Measurements from ENCODE around the gene INCA1.

DNA sequence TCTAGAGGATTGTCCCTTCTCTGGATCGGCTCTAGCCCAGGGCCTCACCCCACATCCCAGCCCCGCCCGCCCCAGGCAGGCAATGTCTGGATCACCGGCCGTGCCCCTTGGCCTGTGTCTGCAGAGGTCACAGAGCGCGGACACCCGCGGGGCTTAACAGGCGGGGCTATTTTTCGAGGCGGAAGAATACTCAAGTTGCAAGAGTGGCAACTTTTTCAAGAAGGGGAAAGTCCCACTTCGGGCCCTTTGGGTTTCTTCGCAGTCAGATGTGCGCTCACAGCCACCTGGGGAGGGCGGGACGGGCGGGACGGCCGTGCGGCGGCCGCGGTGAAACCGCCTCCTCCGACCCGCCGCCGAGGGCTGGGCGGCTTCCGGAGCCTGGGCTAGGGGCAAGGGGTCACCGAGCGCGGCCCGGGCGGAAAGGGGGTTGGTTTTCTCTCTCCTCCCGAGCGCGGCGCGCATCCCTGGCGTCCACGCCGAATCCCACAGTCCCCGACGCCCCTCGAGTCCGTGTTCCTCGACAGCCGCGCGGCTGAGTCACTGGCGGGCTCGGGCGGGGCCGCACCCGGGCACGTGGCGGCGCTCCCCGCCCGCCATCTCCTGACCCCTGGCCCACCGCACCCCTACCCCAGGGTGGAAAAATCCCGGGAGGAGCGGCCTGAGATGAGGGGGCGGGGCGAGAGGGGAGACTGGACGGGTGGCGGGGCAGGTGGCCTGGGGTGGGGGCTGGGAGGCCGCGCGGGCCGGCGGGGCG lies 47.8 kb downstream of the INCA1 start:
- TF ChIP-seq, protein P1, sequence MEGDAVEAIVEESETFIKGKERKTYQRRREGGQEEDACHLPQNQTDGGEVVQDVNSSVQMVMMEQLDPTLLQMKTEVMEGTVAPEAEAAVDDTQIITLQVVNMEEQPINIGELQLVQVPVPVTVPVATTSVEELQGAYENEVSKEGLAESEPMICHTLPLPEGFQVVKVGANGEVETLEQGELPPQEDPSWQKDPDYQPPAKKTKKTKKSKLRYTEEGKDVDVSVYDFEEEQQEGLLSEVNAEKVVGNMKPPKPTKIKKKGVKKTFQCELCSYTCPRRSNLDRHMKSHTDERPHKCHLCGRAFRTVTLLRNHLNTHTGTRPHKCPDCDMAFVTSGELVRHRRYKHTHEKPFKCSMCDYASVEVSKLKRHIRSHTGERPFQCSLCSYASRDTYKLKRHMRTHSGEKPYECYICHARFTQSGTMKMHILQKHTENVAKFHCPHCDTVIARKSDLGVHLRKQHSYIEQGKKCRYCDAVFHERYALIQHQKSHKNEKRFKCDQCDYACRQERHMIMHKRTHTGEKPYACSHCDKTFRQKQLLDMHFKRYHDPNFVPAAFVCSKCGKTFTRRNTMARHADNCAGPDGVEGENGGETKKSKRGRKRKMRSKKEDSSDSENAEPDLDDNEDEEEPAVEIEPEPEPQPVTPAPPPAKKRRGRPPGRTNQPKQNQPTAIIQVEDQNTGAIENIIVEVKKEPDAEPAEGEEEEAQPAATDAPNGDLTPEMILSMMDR (IDR thresholded peaks at IDR 0.05; ENCODE audit: poor library complexity, severe bottlenecking) = no peak
- TF ChIP-seq POLR2AphosphoS5 (IDR thresholded peaks at IDR 0.05) (no peak), EP300 (conservative IDR thresholded peaks at IDR 0.05; ENCODE audit: poor library complexity, severe bottlenecking) (no peak), EZH2 (IDR thresholded peaks at IDR 0.05; ENCODE audit: borderline replicate concordance, insufficient read depth, low read length, poor library complexity, severe bottlenecking) (no peak), MXI1 (conservative IDR thresholded peaks at IDR 0.05; ENCODE audit: poor library complexity, severe bottlenecking) (no peak)

Measured in neural cell (in vitro differentiated cells).